ENCODE data around the gene CCDC24.

GRCh38 chr1:44002165-44002564 lies 10.8 kb downstream of the CCDC24 start:
- TF ChIP-seq, protein P1, sequence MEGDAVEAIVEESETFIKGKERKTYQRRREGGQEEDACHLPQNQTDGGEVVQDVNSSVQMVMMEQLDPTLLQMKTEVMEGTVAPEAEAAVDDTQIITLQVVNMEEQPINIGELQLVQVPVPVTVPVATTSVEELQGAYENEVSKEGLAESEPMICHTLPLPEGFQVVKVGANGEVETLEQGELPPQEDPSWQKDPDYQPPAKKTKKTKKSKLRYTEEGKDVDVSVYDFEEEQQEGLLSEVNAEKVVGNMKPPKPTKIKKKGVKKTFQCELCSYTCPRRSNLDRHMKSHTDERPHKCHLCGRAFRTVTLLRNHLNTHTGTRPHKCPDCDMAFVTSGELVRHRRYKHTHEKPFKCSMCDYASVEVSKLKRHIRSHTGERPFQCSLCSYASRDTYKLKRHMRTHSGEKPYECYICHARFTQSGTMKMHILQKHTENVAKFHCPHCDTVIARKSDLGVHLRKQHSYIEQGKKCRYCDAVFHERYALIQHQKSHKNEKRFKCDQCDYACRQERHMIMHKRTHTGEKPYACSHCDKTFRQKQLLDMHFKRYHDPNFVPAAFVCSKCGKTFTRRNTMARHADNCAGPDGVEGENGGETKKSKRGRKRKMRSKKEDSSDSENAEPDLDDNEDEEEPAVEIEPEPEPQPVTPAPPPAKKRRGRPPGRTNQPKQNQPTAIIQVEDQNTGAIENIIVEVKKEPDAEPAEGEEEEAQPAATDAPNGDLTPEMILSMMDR (conservative IDR thresholded peaks at IDR 0.05; ENCODE audit: low read depth, low read length) = no peak
- no peak for TF ChIP-seq SMC3 (IDR thresholded peaks at IDR 0.05; ENCODE audit: low read depth, low read length)
- no peak for TF ChIP-seq RFX5 (IDR thresholded peaks at IDR 0.05; ENCODE audit: low read depth, low read length)
- no peak for TF ChIP-seq MAFK (IDR thresholded peaks at IDR 0.05; ENCODE audit: low read depth, low read length)
- TF ChIP-seq POLR2A (IDR thresholded peaks at IDR 0.05; ENCODE audit: low read depth, low read length) = no peak
- TF ChIP-seq RCOR1 (IDR thresholded peaks at IDR 0.05; ENCODE audit: insufficient replicate concordance, low read length) = no peak
